PFSK-1 (cell line): ENCODE measurements around the gene FAM219A.

Source experiments
- POLR2AphosphoS5 ChIP-seq: IDR thresholded peaks from 2 replicates; pipeline ENCODE4 v1.6.1; 2012; ENCODE audit warnings: low read depth, mild to moderate bottlenecking, control low read depth, low read length, moderate library complexity
- TF ChIP-seq, protein P1 (sequence below), 2 experiments: IDR thresholded peaks; 2 replicates each; pipeline versions ENCODE4 v1.6.1 to v1.8.0; 2011 to 2012; ENCODE audit warnings: low read depth in 2 of 2, low read length in 2 of 2, control low read depth in 1 of 2, inconsistent platforms in 1 of 2, mild to moderate bottlenecking in 1 of 2, moderate library complexity in 1 of 2; ENCODE audit not compliant: insufficient read depth in 1 of 2

DNA sequence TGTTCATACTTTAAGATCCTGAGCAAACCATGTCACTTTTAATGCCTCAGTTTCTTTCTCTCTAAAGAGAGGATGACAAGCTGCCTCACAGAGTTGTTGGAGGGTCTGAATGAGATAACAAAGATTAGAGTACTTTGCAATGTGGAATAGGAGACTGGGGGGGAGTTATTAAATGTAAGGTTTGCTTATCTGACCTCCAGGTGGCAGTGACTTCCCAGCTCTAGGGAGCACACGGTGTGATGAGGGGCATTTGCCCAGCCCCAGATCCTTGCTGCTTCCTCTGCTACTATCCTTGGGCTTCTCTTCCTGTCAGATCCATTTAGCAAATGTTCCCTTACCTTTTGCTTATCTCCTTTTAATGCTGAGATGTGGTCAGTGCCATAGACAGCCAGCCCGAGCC, 33.7 kb upstream of the FAM219A start:
- TF ChIP-seq, protein P1, sequence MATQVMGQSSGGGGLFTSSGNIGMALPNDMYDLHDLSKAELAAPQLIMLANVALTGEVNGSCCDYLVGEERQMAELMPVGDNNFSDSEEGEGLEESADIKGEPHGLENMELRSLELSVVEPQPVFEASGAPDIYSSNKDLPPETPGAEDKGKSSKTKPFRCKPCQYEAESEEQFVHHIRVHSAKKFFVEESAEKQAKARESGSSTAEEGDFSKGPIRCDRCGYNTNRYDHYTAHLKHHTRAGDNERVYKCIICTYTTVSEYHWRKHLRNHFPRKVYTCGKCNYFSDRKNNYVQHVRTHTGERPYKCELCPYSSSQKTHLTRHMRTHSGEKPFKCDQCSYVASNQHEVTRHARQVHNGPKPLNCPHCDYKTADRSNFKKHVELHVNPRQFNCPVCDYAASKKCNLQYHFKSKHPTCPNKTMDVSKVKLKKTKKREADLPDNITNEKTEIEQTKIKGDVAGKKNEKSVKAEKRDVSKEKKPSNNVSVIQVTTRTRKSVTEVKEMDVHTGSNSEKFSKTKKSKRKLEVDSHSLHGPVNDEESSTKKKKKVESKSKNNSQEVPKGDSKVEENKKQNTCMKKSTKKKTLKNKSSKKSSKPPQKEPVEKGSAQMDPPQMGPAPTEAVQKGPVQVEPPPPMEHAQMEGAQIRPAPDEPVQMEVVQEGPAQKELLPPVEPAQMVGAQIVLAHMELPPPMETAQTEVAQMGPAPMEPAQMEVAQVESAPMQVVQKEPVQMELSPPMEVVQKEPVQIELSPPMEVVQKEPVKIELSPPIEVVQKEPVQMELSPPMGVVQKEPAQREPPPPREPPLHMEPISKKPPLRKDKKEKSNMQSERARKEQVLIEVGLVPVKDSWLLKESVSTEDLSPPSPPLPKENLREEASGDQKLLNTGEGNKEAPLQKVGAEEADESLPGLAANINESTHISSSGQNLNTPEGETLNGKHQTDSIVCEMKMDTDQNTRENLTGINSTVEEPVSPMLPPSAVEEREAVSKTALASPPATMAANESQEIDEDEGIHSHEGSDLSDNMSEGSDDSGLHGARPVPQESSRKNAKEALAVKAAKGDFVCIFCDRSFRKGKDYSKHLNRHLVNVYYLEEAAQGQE (IDR thresholded peaks at IDR 0.05; ENCODE audit: insufficient read depth in 1 of 2, low read depth in 2 of 2, low read length in 2 of 2) = no peak
- no peak for TF ChIP-seq POLR2AphosphoS5
